HG03354 (cell line): Measurements from ENCODE around the gene GPD1.
"Not testable (repeated sequence)": the region's sequence is repeated elsewhere in the genome, so short reads cannot be mapped to it uniquely, and the experiment has no call there.

ENCODE experiments used
- ATAC-seq: cut with Tn5 transposase; IDR thresholded peaks from one replicate; pipeline ENCODE4 v1.9.1; 2021; ENCODE audit warnings: mild to moderate bottlenecking; ENCODE audit not compliant: unreplicated experiment, poor library complexity, severe bottlenecking

The GPD1 gene

DNA sequence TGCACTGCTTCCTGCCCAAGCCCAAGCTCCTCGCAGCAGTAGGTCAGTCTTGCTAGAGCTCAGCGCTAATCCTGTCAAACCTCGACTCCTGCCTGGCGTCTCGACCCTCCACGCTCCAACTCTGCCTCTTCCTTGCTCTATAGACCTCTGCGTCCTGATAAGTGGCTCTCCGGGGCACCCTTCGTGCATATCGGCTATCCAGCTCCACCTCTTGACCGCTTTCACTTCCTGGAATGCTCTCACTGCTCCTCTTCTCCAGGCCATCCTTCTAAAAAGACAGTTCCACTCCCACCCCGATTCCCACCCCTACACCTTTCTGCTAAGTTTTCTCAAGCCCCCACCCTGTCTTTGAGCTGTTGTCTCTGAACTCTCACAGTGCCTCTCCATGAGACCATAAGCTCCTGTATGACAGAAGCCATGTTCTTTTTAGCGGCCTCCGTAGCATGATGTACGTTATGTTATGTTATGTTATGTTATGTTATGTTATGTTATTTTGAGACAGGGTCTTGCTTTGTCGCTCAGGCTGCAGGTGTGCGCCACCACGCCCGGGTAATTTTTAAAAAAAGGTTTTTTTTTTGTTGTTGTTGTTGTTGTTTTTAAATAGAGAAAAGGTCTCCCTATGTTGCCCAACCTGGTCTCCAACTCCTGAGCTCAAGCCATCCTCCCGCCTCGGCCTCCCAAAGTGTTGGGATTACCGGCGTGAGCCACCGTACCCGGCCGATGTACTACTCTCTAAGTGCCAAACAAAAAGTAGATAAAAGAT is 8.8 kb downstream of the GPD1 start:
- ATAC-seq = no peak

- no peak for ATAC-seq
Observed at GRCh38 chr12:50117057-50117622, 13.3 kb downstream of the GPD1 start.

- no peak for ATAC-seq
Observed at GRCh38 chr12:50119387-50119786, 15.6 kb downstream of the GPD1 start.

GRCh38 chr12:50120521-50120920 is 16.7 kb downstream of the GPD1 start:
- no peak for ATAC-seq

DNA sequence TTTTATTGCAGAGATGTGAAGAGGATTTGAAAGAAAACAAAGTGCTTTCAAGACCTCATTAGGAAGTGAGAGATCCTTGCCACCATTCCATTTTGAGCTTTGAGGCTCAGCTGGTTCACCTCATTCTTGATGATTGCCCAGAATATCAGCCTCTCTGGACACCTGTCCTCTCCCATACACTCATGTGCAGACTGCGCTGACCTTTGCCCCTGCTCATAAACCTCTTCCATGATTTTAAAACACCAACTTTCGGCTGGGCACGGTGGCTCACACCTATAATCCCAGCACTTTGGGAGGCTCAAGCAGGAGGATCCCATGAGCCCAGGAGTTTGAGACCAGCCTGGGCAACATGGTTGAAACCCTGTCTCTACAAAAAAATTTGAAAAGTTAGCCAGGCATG is 17.1 kb downstream of the GPD1 start:
- no peak for ATAC-seq

- no peak for ATAC-seq
Observed at GRCh38 chr12:50121641-50122040, 17.8 kb downstream of the GPD1 start.

DNA sequence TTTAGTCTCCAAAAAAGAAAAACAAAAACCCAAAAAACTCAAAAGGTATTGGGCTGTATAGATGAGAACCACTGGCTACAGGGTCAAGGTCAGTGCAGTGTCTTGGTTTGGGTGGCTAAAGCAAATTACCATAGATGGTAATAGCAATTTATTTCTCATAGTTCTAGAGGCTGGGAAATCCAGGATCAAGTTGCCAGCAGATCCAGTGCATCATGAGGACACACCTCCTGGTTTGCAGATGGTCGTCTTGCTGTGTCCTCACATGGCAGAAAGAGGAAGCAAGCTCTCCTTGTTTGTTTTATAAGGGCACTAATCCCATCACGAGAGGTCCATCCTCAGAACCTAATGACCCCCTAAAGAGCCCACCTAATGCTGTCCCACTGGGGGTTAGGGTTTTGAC is 19.4 kb downstream of the GPD1 start:
- no peak for ATAC-seq

- no peak for ATAC-seq
Observed at GRCh38 chr12:50127546-50127945, 23.7 kb downstream of the GPD1 start.

- ATAC-seq = no peak
Observed at GRCh38 chr12:50129290-50129689, 25.5 kb downstream of the GPD1 start.

DNA sequence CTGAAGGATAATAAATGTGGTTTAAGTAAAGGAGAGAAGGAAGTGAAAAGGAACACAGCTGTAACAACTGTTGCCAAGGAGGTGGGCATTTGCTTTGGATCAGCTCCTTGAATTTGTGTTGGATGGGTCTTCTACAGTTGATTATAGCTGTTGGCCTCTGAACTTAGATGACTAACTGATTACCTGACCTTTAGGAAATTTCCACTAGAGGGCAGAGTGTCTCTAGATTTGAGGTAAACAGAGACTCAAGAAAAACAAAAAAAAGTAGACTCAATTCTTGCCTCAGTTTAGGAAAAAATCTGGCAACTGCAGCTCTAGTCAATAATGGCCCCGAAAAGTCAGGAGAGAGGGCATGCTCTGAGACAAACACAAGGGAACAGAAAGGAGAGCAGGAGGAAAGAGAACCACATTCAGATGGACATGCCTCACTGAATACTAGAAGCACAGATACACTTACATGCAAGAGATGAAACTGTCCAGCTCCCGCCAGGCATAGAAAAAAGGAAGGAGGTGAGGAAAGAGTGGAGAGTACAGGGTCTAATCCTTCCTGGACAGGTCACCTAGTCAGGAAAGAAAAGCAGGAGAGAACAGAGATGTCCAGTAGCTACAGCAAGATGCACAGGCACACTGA is 28.8 kb downstream of the GPD1 start:
- no peak for ATAC-seq

GRCh38 chr12:50142993-50143392 is 39.2 kb downstream of the GPD1 start:
- ATAC-seq = no peak

GRCh38 chr12:50145439-50145838 is 41.6 kb downstream of the GPD1 start:
- ATAC-seq = no peak

GRCh38 chr12:50147281-50147680 is 43.5 kb downstream of the GPD1 start:
- ATAC-seq = no peak

DNA sequence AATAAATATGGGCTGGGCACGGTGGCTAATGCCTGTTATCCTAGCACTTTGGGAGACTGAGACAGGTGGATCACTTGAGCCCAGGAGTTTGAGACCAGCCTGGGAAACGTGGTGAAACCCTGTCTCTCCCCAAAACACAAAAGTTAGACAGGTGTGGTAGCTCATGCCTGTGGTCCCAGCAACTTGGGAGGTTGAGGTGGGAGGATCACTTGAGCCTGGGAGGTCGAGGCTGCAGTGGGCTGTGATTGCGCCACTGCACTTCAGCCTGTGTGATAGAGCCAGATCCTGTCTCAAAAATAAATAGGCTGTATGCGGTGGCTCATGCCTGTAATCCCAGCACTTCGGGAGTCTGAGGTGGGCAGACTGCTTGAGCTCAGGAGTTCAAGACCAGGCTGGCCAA is 44.2 kb downstream of the GPD1 start:
- not testable (repeated sequence) for ATAC-seq

DNA sequence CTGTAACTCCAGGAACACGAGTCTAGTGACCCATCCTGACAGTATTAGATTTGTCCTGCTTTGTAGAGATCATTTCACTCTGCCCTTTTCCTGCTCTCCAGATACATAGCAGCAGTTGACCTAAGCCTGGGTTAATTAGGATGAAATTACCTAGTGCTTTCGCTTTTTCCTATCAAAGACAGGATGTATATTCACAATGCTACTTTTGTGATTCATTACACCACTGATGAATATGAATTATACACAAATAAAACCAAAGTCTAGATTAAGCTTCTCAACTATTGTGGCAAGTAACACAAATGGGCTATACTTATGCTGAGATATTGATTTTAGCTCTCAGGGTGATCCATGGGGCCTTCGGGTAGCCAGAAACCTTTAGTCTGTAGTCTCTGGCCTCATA is 45.5 kb downstream of the GPD1 start:
- ATAC-seq = no peak

DNA sequence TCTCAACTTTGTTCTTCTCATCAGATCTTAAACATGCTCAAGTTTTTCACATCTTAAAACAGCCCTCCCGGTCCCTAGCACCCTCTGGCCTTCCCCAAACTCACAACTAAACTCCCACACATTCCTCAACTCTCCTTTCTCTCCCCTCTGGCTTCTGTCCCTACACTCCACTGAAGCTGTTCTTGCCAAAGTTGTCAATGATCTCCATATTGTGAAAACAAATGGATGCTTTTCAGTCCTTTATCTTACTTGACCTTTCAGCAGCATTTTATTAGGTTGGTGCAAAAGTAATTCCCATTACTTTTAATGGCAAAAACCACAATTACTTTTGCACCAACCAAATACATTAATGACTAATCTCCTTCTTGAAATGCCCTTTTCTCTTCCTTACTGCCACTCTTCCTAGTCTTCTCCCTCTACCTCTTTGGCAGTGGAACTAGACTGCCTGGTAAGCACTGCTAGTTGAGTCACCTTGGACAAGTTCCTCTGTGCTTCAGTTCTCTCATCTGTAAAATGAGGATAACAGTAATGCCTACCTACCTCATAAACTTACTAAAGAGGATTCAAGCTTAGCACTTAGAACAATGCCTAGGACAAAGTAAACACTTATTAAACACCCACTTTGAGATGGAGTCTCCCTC is 47.4 kb downstream of the GPD1 start:
- ATAC-seq = no peak

DNA sequence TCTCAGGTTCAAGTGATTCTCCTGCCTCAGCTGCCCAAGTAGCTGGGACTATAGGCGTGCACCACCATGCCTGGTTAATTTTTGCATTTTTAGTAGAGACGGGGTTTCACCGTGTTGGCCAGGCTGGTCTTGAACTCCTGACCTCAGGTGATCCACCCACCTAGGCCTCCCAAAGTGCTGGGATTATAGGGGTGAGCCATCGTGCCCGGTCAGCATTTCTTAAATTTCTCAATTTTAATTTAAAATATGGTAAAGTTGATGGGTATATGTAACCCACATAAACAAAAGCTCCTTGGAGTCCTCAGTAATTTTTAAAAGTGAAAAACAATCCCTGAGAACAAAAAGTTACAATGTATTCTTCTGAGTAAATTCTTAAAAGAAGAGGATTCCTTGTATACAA is 51.1 kb downstream of the GPD1 start:
- ATAC-seq = not testable (repeated sequence)

GRCh38 chr12:50156641-50157040 is 52.8 kb downstream of the GPD1 start:
- no peak for ATAC-seq

- no peak for ATAC-seq
Observed at GRCh38 chr12:50157259-50157658, 53.5 kb downstream of the GPD1 start.

- no peak for ATAC-seq
Observed at GRCh38 chr12:50160643-50161042, 56.8 kb downstream of the GPD1 start.
